Epithelial cell of proximal tubule (primary cell): ENCODE data around the gene FAM167B. TPM values are rescaled to one million over a fixed set of nuclear protein-coding genes. Genes with fewer than 3 reads are reported as not detected.

Experiments used
- DNase-seq: peaks from one replicate; pipeline ENCODE4 v3.0.0-alpha.2; 2011; ENCODE audit warnings: low read depth
- H3K4me3 ChIP-seq: 2 replicates; pipeline ENCODE4 v1.5.1; 2011; ENCODE audit warnings: low read depth, mild to moderate bottlenecking, low read length
- CTCF ChIP-seq: conservative IDR thresholded peaks from 2 replicates; pipeline ENCODE4 v1.5.1; 2012; ENCODE audit warnings: low read depth, mild to moderate bottlenecking, low read length
- total RNA-seq: library from RNA; depleted of rRNA; stranded (reverse); fragments of >200 nt; gene quantifications from 2 replicates; pipeline ENCODE4 v1.2.3, GENCODE V29; 2015

FAM167B gene
- total RNA-seq, 1 donor from 2014 or later = 0.35 TPM

GRCh38 chr1:32266921-32267591, 20.0 kb downstream of the FAM167B start:
- H3K4me3 ChIP-seq = no peak overlapping the region
- no peak for DNase-seq
- TF ChIP-seq CTCF = no peak

- H3K4me3 ChIP-seq = no peak overlapping the region
- no peak for DNase-seq
- no peak for TF ChIP-seq CTCF
Observed at GRCh38 chr1:32269744-32270143, 22.7 kb downstream of the FAM167B start.

- TF ChIP-seq CTCF = no peak
- no peak overlapping the region for H3K4me3 ChIP-seq
- no peak for DNase-seq
Observed at GRCh38 chr1:32272557-32273390, 25.8 kb downstream of the FAM167B start.

GRCh38 chr1:32273391-32274208, 26.6 kb downstream of the FAM167B start:
- H3K4me3 ChIP-seq = no peak overlapping the region
- no peak for DNase-seq
- no peak for TF ChIP-seq CTCF

GRCh38 chr1:32274646-32275340, 27.8 kb downstream of the FAM167B start:
- no peak for TF ChIP-seq CTCF
- no peak for DNase-seq
- no peak overlapping the region for H3K4me3 ChIP-seq

- DNase-seq = no peak
- no peak overlapping the region for H3K4me3 ChIP-seq
- no peak for TF ChIP-seq CTCF
Observed at GRCh38 chr1:32275424-32275823, 28.4 kb downstream of the FAM167B start.
